A673 (cell line): ENCODE measurements around the gene VWDE. TPM values are rescaled to one million over a fixed set of nuclear protein-coding genes. Genes with fewer than 3 reads are reported as not detected.

Source experiments
- BruUV-seq: library from RNA; stranded (reverse); fragments of 400-500 nt; replicated peaks from 2 replicates; lab custom pipeline; 2021; lab: Mats Ljungman, UMichigan
- CTCF ChIA-PET: fragments of 300-600 bp; sonication (Branson Sonifier 250); formaldehyde crosslinking; loops from one replicate; lab custom pipeline; 2022; ENCODE audit warnings: antibody characterized with exemption; lab: Charles Lee
- POLR2A ChIA-PET: fragments of 300-600 bp; sonication (Branson Sonifier 250); formaldehyde crosslinking; loops from one replicate; lab custom pipeline; 2022; ENCODE audit warnings: antibody characterized with exemption; ENCODE audit not compliant: low non-redundant PET; lab: Charles Lee
- DNase-seq: peaks from one replicate; pipeline ENCODE4 v3.0.0-alpha.2; 2015; ENCODE audit warnings: low spot score
- H3K27ac ChIP-seq: fragments of 200-600 bp; sonication (generic); 2 replicates; pipeline ENCODE4 v1.5.1; 2016; ENCODE audit warnings: mixed run types, low read depth, mild to moderate bottlenecking, mixed read lengths, antibody characterized with exemption, low read length; ENCODE audit not compliant: poor library complexity, severe bottlenecking
- H3K27me3 ChIP-seq: fragments of 200-600 bp; sonication (generic); replicated peaks from 2 replicates; pipeline ENCODE4 v1.6.1; 2017; ENCODE audit warnings: mixed run types, low read depth, mild to moderate bottlenecking, mixed read lengths, antibody characterized with exemption, low read length; ENCODE audit not compliant: insufficient read depth, poor library complexity
- H3K36me3 ChIP-seq: fragments of 200-600 bp; sonication (generic); 2 replicates; pipeline ENCODE4 v1.6.1; 2016; ENCODE audit warnings: mixed run types, mild to moderate bottlenecking, mixed read lengths, antibody characterized with exemption, low read length; ENCODE audit not compliant: insufficient read depth, poor library complexity, severe bottlenecking
- H3K4me1 ChIP-seq: fragments of 200-600 bp; sonication (generic); 2 replicates; pipeline ENCODE4 v1.6.1; 2017; ENCODE audit warnings: mixed run types, mild to moderate bottlenecking, mixed read lengths, antibody characterized with exemption, low read length; ENCODE audit not compliant: insufficient read depth, poor library complexity, severe bottlenecking
- H3K4me3 ChIP-seq: fragments of 200-600 bp; sonication (generic); 2 replicates; pipeline ENCODE4 v1.5.1; 2016; ENCODE audit warnings: low read depth, mixed run types, mild to moderate bottlenecking, mixed read lengths, low read length; ENCODE audit not compliant: poor library complexity, severe bottlenecking
- H3K9me3 ChIP-seq: fragments of 200-600 bp; sonication (generic); 2 replicates; pipeline ENCODE4 v1.6.1; 2016; ENCODE audit warnings: mixed run types, low read depth, mild to moderate bottlenecking, mixed read lengths, antibody characterized with exemption, low read length; ENCODE audit not compliant: poor library complexity, severe bottlenecking
- EZH2 ChIP-seq: fragments of 200-600 bp; sonication (generic); IDR thresholded peaks from 2 replicates; pipeline ENCODE4 v1.6.1; 2017; ENCODE audit warnings: borderline replicate concordance, low read depth, mild to moderate bottlenecking, mixed read lengths, antibody characterized with exemption, low read length; ENCODE audit not compliant: poor library complexity, severe bottlenecking
- intact Hi-C: fragments of 100-400 bp; cut with micrococcal nuclease; formaldehyde crosslinking; loops from one replicate; pipeline ENCODE4 v1.10.0; 2022; ENCODE audit not compliant: unreplicated experiment
- total RNA-seq: library from RNA; stranded (reverse); gene quantifications from 2 replicates; pipeline ENCODE4 v1.2.3, GENCODE V29; 2021
- TF ChIP-seq, protein P1 (sequence below): fragments of 300-800, 200-600 bp; sonication (generic); conservative IDR thresholded peaks from 2 replicates; pipeline ENCODE4 v1.5.1; 2017; ENCODE audit warnings: low read depth, mild to moderate bottlenecking, antibody characterized with exemption, low read length, moderate library complexity, mixed read lengths

The VWDE gene
- total RNA-seq, 1 experiment from 2014 or later: 0.32 TPM

DNA sequence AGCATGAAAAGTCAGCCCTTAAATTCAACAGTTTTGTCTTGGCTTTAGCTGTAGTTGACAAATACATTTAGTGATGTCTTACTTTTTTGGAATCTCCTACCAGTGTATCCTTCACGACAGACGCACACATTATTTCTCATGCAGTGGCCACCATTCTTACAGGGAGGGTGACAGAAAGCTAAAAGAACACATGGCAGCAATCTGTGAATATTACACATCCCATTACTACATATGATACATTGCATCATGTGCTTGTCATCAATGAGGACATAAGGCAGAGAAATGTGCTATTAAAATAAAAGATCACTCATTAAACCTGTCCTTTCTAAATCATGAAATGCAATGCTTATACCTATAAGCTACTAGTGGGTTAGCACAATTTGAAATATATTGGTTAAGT is 66.6 kb downstream of the VWDE start:
- no peak overlapping the region for H3K27ac ChIP-seq
- no peak for DNase-seq
- ChIA-PET CTCF (no interaction called here), POLR2A (no interaction called here)
- no peak overlapping the region for H3K4me3 ChIP-seq
- no peaks in the 10 kb centered on the region for H3K36me3 ChIP-seq
- TF ChIP-seq, protein P1, sequence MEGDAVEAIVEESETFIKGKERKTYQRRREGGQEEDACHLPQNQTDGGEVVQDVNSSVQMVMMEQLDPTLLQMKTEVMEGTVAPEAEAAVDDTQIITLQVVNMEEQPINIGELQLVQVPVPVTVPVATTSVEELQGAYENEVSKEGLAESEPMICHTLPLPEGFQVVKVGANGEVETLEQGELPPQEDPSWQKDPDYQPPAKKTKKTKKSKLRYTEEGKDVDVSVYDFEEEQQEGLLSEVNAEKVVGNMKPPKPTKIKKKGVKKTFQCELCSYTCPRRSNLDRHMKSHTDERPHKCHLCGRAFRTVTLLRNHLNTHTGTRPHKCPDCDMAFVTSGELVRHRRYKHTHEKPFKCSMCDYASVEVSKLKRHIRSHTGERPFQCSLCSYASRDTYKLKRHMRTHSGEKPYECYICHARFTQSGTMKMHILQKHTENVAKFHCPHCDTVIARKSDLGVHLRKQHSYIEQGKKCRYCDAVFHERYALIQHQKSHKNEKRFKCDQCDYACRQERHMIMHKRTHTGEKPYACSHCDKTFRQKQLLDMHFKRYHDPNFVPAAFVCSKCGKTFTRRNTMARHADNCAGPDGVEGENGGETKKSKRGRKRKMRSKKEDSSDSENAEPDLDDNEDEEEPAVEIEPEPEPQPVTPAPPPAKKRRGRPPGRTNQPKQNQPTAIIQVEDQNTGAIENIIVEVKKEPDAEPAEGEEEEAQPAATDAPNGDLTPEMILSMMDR: no peak
- TF ChIP-seq EZH2: no peak
- intact Hi-C loops: no loop called here
- H3K4me1 ChIP-seq: no peaks in the 10 kb centered on the region
- no peaks in the 10 kb centered on the region for H3K9me3 ChIP-seq
- H3K27me3 ChIP-seq: no peaks in the 10 kb centered on the region
- no TSS peak for BruUV-seq

DNA sequence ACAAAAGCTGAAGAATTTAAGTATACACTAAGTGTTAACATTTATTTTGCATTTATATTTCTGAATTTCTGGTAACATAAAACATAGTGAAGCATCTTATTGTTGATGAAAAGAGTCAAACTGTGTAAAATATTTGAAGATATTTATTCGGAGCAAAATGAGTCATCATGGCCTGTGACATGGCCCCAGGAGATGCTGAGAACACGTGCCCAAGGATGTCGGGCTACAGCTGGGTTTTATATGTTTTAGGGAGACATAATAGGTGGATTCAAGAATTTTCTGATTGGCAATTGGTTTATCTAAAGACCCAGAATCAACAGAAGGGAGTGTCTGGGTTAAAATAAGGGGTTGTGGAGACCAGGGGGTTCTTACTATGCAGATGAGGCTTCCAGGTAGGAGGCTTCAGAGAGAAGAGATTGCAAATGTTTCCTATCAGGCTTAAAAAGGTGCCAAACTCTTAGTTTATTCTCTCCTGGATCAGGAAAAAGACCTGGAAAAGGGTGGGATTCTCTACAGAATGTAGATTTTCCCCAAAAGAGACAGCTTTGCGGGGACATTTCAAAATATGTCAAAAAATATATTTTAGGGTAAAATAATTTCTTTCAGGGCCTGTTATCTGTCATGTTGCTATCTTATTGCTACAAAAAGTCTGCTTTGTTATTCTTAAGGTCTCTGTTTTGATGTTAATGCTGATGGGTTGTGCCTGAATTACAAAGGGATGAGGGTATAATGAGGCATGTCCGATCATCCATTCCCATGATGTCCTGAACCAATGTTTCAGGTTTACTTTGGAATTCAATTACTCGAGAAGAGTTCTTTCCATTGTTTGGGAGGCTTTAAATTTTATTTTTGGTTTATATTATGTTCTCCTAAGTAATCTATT is 74.5 kb downstream of the VWDE start:
- H3K36me3 ChIP-seq: no peaks in the 10 kb centered on the region
- DNase-seq: no peak
- ChIA-PET POLR2A (no interaction called here), CTCF (no interaction called here)
- H3K4me1 ChIP-seq: no peaks in the 10 kb centered on the region
- TF ChIP-seq EZH2: no peak
- TF ChIP-seq, protein P1: no peak
- no peak overlapping the region for H3K27ac ChIP-seq
- no TSS peak for BruUV-seq
- intact Hi-C loops: no loop called here
- H3K4me3 ChIP-seq: no peak overlapping the region
- H3K27me3 ChIP-seq: no peaks in the 10 kb centered on the region
- H3K9me3 ChIP-seq: no peaks in the 10 kb centered on the region

DNA sequence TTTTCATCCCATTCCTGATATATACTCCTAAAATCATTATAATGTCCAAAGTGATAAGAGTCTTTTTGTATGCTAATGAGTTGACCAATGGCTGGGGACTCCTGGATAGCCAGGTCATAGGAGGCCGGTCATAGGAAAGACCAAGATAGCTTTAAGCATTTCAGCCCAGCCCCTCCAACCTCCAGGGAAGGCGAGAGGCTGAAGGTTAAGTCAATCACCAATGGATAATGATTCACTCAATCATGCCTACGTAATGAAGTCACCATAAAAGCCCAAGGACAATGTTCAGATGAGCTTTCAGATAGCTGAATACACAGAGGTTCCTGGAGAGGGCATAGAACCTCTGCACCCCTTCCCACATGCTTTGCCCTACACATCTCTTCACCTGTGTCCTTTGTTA is 75.7 kb downstream of the VWDE start:
- BruUV-seq: no TSS peak
- TF ChIP-seq EZH2: no peak
- ChIA-PET POLR2A (no interaction called here), CTCF (no interaction called here)
- Histone ChIP-seq H3K9me3 (no peaks in the 10 kb centered on the region), H3K36me3 (no peaks in the 10 kb centered on the region), H3K4me1 (no peaks in the 10 kb centered on the region), H3K27ac (no peak overlapping the region), H3K4me3 (no peak overlapping the region), H3K27me3 (no peaks in the 10 kb centered on the region)
- DNase-seq: no peak
- intact Hi-C loops: no loop called here

DNA sequence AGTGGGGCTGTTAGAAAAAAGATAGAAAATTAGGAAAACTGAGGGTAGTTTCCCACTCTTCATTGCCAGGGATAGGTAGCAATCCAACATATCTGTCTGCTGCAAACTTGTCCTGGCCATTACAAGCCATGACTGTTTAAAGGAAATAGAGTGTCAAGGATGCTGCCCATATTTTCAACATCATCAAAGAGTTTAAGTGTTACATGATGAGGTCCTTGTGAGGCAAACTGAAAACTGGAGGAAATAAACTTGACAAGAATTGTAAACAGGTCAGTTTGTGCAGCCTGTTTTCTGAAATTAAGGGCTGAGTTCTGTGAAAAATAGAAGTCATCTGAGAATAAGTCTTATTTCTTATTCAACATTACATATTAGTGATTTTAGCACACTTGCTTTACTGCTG is 78.0 kb downstream of the VWDE start:
- CTCF ChIA-PET: no interaction called here
- no peaks in the 10 kb centered on the region for H3K4me1 ChIP-seq
- no peaks in the 10 kb centered on the region for H3K36me3 ChIP-seq
- POLR2A ChIA-PET: no interaction called here
- no peaks in the 10 kb centered on the region for H3K9me3 ChIP-seq
- no peak overlapping the region for H3K27ac ChIP-seq
- BruUV-seq: no TSS peak
- intact Hi-C loops: no loop called here
- no peak overlapping the region for H3K4me3 ChIP-seq
- TF ChIP-seq EZH2: no peak
- TF ChIP-seq, protein P1: no peak
- no peaks in the 10 kb centered on the region for H3K27me3 ChIP-seq
- no peak for DNase-seq
